HG02642 (cell line): Measurements from ENCODE around the gene CD68.
"Not testable (repeated sequence)": the region's sequence is repeated elsewhere in the genome, so short reads cannot be mapped to it uniquely, and the experiment has no call there.

Source experiments
- ATAC-seq: cut with Tn5 transposase; IDR thresholded peaks from one replicate; pipeline ENCODE4 v1.9.1; 2021; ENCODE audit warnings: mild to moderate bottlenecking; ENCODE audit not compliant: unreplicated experiment, poor library complexity

Gene CD68

DNA sequence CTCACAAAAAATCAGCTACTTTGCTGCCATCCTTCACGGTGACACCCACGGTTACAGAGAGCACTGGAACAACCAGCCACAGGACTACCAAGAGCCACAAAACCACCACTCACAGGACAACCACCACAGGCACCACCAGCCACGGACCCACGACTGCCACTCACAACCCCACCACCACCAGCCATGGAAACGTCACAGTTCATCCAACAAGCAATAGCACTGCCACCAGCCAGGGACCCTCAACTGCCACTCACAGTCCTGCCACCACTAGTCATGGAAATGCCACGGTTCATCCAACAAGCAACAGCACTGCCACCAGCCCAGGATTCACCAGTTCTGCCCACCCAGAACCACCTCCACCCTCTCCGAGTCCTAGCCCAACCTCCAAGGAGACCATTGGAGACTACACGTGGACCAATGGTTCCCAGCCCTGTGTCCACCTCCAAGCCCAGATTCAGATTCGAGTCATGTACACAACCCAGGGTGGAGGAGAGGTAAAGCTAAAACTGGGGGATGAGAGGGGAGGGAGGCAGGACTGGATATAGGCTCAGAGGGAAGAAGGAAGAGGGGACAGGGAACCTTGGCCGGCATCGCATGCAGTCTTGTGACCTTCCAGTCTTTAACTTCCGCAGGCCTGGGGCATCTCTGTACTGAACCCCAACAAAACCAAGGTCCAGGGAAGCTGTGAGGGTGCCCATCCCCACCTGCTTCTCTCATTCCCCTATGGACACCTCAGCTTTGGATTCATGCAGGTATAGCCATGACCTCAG lies 581 bp downstream of the CD68 start:
- ATAC-seq, result no peak

DNA sequence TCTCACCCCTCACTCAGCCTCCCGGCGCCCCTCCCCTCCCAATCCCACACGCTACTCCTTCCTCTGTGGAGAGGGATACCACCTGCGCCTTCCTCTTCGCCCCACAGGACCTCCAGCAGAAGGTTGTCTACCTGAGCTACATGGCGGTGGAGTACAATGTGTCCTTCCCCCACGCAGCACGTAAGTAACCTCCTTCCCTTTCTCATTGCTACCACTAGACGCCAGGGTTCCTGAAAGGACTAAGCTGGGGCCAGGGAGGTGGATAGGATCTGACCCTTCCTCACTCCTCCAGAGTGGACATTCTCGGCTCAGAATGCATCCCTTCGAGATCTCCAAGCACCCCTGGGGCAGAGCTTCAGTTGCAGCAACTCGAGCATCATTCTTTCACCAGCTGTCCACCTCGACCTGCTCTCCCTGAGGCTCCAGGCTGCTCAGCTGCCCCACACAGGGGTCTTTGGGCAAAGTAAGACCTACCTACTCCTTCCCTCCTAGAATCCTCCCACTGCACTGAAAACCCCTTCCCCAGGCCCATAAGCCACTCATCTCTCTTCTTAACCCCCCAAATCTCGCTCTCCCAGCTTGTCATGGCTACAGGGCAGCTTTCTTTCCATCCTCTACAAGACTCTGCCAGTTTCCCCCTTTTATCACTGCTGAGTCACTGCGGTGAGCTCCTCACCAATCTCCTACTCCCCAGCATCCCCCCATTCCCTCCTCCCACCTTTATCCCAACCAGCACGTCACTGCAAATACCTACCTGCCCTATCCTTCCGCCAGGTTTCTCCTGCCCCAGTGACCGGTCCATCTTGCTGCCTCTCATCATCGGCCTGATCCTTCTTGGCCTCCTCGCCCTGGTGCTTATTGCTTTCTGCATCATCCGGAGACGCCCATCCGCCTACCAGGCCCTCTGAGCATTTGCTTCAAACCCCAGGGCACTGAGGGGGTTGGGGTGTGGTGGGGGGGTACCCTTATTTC lies 1.5 kb downstream of the CD68 start:
- ATAC-seq, result no peak

DNA sequence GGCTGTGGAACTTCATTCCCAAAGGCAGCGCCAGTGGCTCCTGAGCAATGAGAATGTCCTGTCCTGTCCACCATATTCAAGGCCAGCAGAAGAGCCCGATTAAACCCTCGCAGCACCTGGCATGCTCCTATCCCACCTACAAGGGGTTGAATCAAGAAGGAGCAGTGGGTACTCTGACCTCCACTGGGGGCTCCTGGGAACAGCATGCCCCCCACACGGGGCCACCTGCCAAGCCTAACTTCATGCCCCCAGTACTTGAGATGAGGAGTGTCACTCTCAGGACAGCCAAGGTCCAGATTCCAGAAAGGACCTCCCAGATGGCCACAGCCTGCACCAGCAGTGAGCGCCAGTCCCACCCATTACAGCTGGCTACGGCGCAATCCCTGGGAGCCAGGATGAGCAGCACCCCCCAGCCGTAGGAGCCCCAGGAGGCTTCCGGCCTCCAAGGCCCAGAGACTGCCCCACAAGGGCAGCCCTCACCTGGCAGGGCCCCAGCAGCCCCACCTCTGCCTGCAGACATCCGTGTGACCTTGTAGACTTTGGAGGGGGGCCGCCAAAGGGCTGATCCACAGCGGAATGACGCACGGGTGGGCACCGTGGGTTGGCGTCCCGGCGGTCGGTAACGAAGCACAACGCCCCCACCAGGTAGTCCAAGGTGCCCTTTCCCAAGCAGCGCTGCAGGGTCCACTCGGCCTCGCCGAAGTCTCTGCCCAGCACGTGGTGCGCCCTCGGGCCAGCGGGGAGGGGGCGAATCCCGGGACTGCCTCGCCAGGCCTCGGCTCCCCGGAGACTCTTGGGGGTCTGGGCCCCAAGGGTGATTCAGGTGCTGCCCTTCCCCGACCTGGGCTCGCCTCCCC lies 3.2 kb downstream of the CD68 start:
- no peak for ATAC-seq

DNA sequence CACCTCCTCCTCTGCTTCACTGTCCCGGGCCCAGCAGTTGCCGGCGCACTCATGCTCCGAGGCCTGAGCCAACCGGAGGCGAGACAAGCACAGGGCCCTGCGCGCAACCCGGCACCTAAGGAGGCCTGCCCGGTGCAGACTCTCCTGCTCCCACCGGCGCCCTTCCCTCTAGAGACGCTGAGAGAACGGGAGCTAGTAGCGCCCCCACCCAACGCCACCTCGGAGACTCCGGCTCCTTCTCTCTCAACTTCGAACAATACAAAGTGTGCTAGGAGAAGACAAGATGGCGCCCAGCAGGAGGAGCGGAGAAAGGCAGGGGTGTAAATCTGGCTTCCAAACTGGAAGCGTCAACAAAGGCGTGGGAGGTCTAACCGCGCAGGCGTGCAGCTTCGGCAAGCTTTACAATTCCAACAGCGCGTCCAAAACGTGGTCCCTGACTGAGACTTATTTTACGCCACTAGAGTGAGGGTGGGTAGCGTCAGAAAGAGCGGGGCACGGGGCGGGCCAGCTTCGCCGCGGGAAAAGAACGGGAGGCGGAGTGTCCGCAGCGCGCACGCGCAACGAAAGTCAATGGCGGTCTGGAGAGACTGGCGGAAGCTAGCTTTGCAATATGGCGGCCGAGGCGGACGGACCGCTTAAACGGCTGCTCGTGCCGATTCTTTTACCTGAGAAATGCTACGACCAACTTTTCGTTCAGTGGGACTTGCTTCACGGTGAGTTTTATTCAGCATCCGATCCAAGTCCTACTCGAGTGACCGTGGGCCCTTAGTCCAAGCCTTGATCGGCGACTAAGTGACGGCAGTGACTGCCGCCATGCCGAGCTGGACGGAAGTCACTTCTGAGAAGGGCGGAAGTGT lies 4.0 kb downstream of the CD68 start, which contains the start of gene MPDU1:
Gene MPDU1 (plus strand): TSS at position 600 of the 857 bp plus-strand sequence. CDS start 11 bp downstream, at position 611.
- ATAC-seq, result peak; percentile 76

DNA sequence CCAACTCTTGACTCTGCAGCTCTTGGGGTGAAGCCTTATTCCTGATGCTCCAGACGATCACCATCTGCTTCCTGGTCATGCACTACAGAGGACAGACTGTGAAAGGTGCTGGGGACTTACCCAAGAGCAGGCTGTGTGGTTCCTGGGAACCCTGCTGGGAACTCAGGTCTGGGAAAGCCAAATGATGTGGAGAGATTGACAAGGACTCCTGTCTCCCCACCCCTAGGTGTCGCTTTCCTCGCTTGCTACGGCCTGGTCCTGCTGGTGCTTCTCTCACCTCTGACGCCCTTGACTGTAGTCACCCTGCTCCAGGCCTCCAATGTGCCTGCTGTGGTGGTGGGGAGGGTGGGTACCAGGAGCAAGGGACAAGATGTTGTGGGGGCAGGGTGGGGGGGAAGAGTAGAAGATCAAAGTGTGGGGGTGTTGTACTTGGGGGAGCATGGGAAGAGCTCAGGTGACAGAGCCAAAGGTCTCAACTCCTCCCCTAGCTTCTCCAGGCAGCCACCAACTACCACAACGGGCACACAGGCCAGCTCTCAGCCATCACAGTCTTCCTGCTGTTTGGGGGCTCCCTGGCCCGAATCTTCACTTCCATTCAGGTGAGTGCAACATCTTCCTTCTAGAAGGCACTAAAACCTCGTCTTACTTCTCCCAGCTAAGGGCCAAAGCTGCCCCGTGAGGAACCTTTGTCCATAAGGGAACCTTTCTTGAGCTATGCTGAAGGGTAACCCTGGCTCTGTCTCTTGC lies 7.4 kb downstream of the CD68 start:
- ATAC-seq, result no peak

DNA sequence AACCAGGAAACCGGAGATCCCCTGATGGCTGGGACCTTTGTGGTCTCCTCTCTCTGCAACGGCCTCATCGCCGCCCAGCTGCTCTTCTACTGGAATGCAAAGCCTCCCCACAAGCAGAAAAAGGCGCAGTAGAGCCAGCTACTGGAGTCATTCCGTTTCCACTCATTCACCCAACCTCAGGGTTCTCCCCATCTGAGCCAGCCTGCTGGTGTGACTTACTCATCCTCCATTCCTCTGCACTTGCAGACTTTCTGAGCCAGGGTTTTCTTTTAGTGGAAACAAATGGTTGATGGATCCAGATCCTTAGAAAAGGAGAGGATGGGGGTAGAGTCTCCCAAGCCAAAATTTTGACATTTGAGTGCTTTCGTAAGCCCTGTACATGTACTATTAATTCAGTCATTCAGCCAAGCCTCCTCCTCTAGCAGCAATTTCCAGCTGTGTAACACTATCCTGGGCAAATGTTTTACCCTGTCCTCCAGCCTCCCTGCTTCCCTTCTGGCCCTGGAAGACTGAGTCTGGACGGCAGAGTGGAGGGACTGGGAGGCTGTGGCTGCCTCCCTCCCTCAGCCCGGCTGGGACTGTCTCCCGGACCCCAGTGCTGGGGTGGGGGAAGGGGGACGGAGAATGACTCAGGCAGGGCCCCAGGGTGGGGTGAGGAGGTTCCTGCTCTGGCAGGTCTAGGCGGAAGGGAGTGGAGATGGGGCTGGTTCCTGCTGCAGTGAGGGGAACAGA lies 8.1 kb downstream of the CD68 start:
- ATAC-seq, result no peak

DNA sequence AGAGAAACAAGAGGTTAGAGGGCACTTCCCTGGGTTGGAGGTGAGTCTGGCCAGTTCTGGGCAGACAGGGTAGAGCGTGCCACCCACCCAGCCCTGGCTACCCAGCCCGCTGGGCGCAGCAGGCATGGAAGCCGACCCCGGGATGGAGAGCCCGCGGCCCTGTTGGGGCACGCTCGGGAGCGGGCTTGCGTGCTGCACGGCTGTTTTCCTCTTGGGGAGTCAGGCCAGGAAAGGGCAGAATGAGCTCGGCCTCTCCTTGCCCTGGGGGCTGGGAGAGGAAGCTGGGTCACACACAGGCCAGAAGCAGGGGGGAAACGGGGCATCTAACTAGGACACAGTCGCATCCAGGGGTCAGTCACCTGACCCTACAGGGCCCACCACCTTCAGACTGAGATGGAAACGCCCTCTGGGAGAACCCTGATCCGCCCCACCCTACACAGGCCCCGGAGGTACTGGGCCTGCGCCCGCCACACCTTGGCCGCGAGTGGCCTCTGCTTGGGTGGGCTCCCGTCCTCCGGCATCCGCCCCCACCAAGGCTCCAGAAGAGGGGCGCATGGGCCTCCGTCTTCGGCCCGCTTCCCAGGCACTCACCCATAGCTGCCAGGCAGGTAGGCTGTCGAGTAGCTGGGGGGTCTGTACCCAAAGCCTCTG lies 9.2 kb downstream of the CD68 start:
- ATAC-seq, result no peak

DNA sequence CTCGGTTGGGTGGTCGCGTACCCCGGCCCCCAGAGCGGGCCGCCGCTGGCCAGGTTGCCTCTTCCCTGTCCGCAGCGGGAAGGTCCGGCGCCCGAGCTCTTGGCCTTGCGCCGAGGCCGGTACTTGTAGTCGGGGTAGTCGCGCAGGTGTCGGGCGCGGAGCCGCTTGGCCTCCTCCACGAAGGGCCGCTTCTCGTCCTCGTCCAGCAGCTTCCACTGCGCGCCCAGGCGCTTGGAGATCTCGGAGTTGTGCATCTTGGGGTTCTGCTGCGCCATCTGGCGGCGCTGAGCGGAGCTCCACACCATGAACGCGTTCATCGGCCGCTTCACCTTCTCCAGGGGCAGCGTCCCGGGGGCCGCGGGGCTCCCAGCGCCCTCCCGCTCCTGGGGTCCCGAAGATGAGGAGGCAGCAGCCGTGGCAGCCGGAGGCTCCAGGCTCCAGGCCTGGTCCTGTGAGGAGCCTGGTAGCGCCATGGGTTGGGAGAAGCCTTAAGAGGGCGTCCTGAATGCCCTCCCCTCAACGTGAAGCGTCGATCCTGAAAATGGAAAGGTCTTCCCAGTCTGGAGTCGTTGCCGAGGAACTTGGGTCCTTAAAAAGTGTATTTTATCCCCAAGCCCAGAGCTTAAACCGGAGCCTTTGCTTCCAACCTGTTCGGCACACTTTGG lies 9.9 kb downstream of the CD68 start:
- ATAC-seq, result no peak

DNA sequence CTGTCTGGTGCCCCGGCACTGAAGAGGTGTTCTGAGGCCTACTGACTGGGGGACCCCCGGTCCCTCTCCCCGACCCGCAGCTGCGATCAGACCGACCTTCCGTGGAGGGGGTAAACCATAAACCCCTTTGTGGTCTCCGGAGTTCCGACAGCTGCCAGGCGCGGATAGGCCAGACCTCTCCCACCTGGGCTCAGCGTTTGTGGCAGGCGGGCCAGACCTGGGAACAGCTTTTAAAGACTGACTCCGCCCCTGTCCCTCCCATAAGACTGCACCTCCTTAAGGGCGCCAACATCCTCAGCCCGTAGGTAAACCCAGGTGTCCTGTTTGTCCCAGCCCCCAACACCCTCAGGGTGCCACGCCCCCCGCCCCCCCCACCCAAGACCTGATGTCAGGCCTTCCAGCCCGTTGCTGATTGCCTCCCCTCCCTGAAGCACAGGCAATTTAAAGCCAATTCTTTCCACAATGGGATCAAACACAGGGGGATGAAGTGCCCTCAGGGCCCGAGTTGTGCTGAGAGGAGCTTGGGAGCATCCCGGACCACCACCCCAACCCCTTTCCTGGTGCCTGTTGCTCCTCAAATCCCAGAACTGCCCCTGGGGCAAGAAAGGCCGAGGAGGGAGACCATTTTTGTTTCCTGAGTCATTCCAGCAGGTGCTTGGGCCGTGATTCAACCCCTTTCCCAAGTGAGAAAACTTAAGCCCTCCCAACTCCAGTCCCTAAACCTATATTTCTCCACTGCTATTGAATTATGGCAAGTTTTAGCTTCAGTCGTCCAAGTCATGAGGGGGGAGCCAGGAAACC lies 10.7 kb downstream of the CD68 start, which contains the start of gene SOX15:
Gene SOX15 (minus strand): TSS at position 204 of the 801 bp plus-strand sequence. CDS start 418 bp downstream, outside the sequence.
- ATAC-seq, result no peak

DNA sequence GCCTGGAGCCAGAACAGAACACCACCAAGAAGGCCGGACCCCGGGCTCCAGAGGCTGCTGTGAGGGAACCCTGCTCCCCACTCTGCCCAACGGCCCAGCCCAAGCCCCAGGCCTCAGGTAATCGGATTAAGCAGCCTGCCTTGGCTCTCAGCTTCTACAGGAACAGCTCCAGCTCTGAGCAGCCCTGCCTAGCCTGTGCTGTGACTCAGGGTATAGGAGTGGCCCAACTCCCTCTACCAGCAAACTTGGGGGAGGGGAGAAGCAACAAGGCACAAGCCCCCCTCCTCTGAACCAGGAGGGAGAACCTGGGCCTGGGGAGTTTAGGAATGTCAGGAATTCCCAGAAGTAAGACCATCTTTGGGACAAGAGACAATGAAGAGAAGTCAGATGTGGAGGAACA lies 11.3 kb downstream of the CD68 start:
- no peak for ATAC-seq

DNA sequence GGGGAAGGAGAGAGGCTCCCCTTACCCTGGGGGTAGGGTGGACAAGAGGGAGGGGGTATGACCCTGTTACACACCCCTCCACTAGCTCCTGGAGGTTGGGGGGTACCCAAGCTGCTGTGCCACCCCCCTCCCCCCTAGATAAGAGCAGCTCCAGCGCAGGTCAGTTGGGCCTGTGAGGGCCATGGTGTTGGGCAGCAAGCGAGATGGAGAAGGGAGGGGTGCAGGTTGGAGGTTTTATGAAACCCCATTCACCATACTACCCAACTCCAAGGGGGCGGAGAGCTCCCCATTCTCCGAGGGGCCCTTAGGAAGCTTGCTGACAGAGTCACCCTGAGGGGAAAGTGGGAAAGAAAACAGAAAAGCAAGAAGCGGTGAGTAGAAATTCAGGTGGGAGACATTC lies 12.2 kb downstream of the CD68 start:
- ATAC-seq, result no peak

DNA sequence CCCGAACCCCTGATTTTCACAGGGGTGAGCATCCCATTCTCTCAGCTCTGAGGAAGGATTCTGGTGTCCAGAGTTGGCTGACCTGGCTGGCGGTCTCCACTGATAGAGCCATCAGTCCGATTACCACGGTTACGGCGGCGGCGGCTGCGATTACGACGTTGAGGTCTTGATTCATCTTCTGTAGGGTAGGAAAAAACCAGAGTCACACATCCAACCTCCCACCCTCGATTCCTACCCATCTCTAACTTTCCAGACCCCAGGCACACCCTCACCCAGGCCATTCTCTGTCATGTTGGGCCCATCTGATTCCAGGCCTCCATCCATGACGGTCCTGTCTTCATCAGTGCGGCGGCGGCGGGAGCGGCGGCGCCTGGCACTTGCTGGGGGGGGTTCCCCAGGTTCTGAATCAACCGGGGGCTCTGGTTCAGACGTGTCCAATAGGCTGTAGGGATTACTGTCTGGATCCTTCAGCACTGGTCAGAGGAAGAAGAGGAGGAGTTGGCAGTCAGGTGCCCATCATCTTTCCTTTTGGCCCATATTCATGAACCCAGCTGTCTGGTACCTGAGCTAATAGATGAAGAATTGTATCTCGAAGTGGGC lies 13.1 kb downstream of the CD68 start:
- no peak for ATAC-seq

DNA sequence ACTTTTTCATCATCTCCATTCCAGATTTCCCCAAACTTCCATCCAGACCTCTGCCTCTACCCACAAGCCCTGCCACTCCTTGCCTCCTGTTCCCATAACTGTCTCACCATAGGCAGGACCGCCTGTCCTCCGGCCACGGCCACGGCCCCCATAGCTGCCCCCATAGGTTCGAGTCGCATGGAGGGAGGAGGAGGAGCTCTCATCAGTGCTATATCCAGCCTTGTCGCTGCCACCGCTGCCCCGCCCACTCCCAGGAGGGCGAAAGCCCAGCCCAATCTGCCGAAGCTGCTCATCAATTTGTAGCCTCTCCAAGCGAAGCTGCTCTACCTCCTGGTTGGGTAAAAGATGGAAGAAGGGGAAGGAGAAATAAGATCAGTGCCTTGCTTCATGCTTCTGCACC lies 13.9 kb downstream of the CD68 start:
- no peak for ATAC-seq

DNA sequence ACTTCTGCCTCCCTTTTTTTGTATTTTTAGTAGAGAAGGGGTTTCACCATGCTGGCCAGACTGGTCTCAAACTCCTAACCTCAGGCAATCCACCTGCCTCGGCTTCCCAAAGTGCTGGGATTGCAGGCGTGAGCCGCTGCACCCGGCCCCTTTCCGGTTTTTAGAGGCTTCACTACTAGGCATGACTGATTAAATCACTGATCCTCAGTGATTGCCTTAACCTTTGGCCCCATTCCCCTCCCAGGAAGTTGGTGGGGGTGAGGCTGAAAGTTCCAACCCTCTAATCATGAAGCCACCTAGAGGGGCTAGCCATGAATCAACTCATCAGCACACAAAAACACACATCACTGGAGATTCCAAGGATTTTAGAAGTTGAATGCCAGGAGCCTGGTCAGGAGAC lies 18.1 kb downstream of the CD68 start:
- ATAC-seq, result not testable (repeated sequence)

DNA sequence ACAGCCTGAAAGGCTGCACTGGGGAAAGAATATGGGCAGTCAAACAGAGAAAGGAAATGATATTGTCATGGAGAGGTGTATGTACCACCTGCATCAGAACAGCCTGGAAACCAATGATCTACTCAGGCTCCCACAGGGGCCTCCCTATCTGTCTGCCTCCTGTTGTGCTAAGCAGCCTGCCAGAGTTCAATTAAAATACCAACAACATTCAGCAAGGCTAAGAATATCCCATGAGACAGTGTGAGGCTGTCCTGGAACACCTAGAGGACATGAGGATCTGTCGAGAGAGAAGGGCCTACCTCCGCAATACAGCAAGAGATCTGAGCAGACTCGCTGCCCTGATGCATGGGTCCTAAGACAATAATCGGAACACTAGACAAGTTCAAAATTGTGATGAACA lies 26.8 kb downstream of the CD68 start:
- ATAC-seq, result no peak

DNA sequence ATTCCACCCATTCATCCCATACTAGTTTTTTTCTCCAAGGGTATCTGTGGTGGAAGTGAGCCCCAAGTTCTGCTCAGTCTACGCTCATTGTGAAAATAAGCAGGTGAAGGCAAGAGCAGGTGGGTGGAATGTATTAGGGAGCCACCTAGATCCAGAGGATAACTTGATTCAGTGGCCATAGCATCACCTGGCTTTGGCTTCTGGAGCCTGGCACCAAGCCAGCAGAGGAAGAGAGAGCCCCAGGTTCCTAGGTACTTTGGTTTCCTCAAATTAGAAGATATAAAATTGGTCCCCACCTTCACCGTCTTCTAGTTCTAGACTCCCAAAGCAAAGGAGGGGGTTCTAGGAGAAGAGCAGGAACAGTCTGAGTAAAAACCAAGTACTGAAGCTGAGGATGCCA lies 31.2 kb downstream of the CD68 start:
- ATAC-seq, result no peak
